Glutamatergic neuron (in vitro differentiated cells): ENCODE data around the gene CNIH3. TPM values are rescaled to one million over a fixed set of nuclear protein-coding genes. Genes with fewer than 3 reads are reported as not detected.
A peak's percentile ranks its signal among the peaks of the same experiment; 100 is the strongest.

Experiments used
- DNase-seq: peaks from one replicate; pipeline ENCODE4 v3.0.0; 2022
- H3K27ac Mint-ChIP-seq: one replicate; pipeline ENCODE4 v1.8.0; 2020; ENCODE audit warnings: mild to moderate bottlenecking, mixed read lengths, inconsistent platforms; ENCODE audit not compliant: unreplicated experiment
- H3K27me3 Mint-ChIP-seq: one replicate; pipeline ENCODE4 v1.8.0; 2020; ENCODE audit warnings: mild to moderate bottlenecking, moderate library complexity, mixed read lengths, inconsistent platforms; ENCODE audit not compliant: unreplicated experiment
- H3K36me3 Mint-ChIP-seq: one replicate; pipeline ENCODE4 v1.8.0; 2020; ENCODE audit warnings: mild to moderate bottlenecking, mixed read lengths, inconsistent platforms; ENCODE audit not compliant: unreplicated experiment
- H3K4me1 Mint-ChIP-seq: one replicate; pipeline ENCODE4 v1.8.0; 2020; ENCODE audit warnings: mild to moderate bottlenecking, low read depth, mixed read lengths, inconsistent platforms; ENCODE audit not compliant: unreplicated experiment
- H3K4me3 Mint-ChIP-seq: one replicate; pipeline ENCODE4 v1.8.0; 2020; ENCODE audit warnings: mild to moderate bottlenecking, mixed read lengths, inconsistent platforms; ENCODE audit not compliant: unreplicated experiment
- H3K9me3 Mint-ChIP-seq: one replicate; pipeline ENCODE4 v1.8.0; 2020; ENCODE audit warnings: mild to moderate bottlenecking, moderate library complexity, mixed read lengths, inconsistent platforms; ENCODE audit not compliant: unreplicated experiment
- total RNA-seq: library from RNA; stranded (reverse); fragmentation: NEBNext Ultra II Directional; extraction: Animal tissue kit (Norgen Biotek cat#: 25700); gene quantifications from one replicate; pipeline ENCODE4 v1.2.1, GENCODE V29; 2021; ENCODE audit not compliant: unreplicated experiment
- TF ChIP-seq, protein P1 (sequence below): fragments of 200-600 bp; sonication (generic); IDR thresholded peaks from one replicate; pipeline ENCODE4 v1.5.0; 2021; ENCODE audit not compliant: partially characterized antibody, unreplicated experiment

CNIH3 gene
- total RNA-seq, 1 donor from 2014 or later: 4.4 TPM

DNA sequence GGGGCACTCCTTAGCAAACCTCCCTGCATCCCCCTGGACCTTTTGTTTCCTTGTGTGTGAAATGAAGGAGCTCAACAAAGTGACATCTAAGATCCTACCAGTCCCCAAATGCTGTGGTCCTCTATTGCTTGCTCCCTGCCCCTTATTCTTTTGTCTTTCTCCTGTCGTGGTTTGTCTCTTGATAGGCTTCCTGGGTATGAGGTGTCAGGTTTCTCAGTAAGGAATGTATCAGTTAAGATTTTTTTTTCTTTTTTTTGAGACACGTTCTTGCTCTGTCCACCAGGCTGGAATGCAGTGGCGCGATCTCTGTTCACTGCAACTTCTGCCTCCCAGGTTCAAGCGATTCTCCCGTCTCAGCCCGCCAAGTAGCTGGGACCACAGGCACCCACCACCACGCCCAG is 16.8 kb downstream of the CNIH3 start:
- Mint-ChIP-seq H3K4me3 (no peak overlapping the region), H3K36me3 (no peaks in the 10 kb centered on the region), H3K27me3 (peaks cover 5% of the 10 kb centered on the region), H3K9me3 (no peaks in the 10 kb centered on the region), H3K27ac (no peak overlapping the region), H3K4me1 (no peaks in the 10 kb centered on the region)
- TF ChIP-seq, protein P1, sequence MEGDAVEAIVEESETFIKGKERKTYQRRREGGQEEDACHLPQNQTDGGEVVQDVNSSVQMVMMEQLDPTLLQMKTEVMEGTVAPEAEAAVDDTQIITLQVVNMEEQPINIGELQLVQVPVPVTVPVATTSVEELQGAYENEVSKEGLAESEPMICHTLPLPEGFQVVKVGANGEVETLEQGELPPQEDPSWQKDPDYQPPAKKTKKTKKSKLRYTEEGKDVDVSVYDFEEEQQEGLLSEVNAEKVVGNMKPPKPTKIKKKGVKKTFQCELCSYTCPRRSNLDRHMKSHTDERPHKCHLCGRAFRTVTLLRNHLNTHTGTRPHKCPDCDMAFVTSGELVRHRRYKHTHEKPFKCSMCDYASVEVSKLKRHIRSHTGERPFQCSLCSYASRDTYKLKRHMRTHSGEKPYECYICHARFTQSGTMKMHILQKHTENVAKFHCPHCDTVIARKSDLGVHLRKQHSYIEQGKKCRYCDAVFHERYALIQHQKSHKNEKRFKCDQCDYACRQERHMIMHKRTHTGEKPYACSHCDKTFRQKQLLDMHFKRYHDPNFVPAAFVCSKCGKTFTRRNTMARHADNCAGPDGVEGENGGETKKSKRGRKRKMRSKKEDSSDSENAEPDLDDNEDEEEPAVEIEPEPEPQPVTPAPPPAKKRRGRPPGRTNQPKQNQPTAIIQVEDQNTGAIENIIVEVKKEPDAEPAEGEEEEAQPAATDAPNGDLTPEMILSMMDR: no peak
- no peak for DNase-seq

DNA sequence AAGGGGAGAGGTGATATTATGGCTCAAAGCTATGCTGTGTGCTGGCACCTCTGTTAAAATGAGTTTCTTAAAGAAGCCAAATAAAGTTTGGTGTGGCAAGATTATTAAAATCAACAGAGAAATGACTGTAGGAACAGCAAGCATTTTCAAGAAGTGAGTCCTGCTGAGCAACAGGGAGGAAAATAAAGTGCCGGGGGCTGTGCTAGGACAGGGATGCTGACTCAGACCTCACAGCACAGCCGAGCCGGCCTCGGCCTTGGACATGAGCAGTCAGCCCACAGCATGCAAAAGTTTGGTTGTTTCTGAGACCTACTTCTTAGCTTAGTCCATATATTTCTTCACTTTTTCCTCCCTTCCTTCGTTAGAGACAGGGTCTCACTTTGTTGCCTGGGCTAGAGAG is 19.2 kb downstream of the CNIH3 start:
- TF ChIP-seq, protein P1: no peak
- H3K27ac Mint-ChIP-seq: no peak overlapping the region

DNA sequence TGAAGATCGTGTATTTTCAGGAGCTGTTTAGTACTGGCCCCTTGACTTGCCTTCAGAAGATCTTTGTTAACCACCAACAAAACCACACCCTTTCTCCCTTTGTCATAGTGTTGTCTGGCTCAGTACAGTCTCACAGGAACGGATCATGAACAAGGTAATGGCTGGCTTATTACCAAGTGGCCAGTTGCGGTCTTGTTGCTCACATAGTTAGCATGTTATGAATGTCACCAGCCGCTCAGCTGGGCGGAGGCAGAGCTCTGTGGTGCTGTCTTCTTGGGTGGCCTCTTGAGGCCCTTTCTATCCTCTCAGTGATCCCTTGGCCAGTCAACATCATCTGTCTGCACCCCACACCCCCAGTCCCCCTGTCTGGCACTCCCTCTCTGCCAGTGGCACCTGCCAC is 21.4 kb downstream of the CNIH3 start:
- H3K4me1 Mint-ChIP-seq: peaks cover 24% of the 10 kb centered on the region
- H3K27me3 Mint-ChIP-seq: peaks cover 6% of the 10 kb centered on the region
- no peak for DNase-seq
- H3K9me3 Mint-ChIP-seq: no peaks in the 10 kb centered on the region
- H3K36me3 Mint-ChIP-seq: no peaks in the 10 kb centered on the region
- TF ChIP-seq, protein P1: no peak
- peak overlapping the region; percentile 9 for H3K27ac Mint-ChIP-seq
- no peak overlapping the region for H3K4me3 Mint-ChIP-seq

More for the DNA sequence above, 19.2 kb downstream of the CNIH3 start:
- no peak for DNase-seq
- Mint-ChIP-seq H3K27me3 (peaks cover 2% of the 10 kb centered on the region), H3K36me3 (no peaks in the 10 kb centered on the region), H3K4me3 (no peak overlapping the region), H3K9me3 (no peaks in the 10 kb centered on the region), H3K4me1 (peaks cover 10% of the 10 kb centered on the region)

- H3K27me3 Mint-ChIP-seq: peaks cover 6% of the 10 kb centered on the region
- H3K27ac Mint-ChIP-seq: no peak overlapping the region
- peaks cover 25% of the 10 kb centered on the region for H3K4me1 Mint-ChIP-seq
- H3K4me3 Mint-ChIP-seq: no peak overlapping the region
- TF ChIP-seq, protein P1: no peak
- no peaks in the 10 kb centered on the region for H3K9me3 Mint-ChIP-seq
- DNase-seq: no peak
- H3K36me3 Mint-ChIP-seq: no peaks in the 10 kb centered on the region
These were observed 21.8 kb downstream of the CNIH3 start for GRCh38 chr1:224637936-224638335.

DNA sequence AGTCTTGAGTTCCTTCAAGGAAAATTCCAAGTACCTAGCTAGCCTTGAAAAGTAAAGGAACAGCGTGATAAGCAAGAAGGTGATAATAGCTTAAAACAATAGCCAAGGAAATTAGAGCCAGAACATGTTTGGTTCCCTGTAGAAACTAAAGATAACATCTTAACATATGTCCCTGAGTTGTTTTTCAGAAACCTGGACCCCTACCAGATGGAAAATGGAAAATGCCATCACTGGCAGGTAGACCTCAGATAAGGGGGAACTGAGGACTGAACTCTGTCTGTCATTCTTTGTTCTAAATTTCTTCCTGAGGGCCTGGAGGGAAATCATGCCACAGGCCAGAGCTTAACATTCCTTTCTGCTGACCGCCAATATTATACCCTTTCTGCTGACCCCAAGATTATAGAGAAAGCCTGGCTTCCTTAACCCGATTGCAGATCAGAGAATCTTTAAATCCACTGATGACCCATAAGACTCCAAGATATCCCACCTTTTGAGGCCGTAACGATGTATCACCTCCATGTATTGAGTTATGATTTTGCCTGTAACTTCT is 23.4 kb downstream of the CNIH3 start:
- DNase-seq: no peak

More for the DNA sequence above, 23.4 kb downstream of the CNIH3 start:
- no peaks in the 10 kb centered on the region for H3K9me3 Mint-ChIP-seq
- H3K27me3 Mint-ChIP-seq: peaks cover 9% of the 10 kb centered on the region
- H3K36me3 Mint-ChIP-seq: no peaks in the 10 kb centered on the region
- no peak overlapping the region for H3K4me3 Mint-ChIP-seq
- peak overlapping the region; percentile 81 for H3K27ac Mint-ChIP-seq
- TF ChIP-seq, protein P1: no peak
- H3K4me1 Mint-ChIP-seq: peaks cover 28% of the 10 kb centered on the region
